ENCODE data around the gene CNPPD1.

Gene CNPPD1

GRCh38 chr2:219179601-219180465, 3.1 kb upstream of the CNPPD1 start:
- peaks cover 13% of the 10 kb centered on the region for H3K4me1 ChIP-seq (ENCODE audit: low read length)
- no peaks in the 10 kb centered on the region for H4K20me1 ChIP-seq (ENCODE audit: insufficient read depth, low read length)
- H3K4me2 ChIP-seq (ENCODE audit: low read length) = peak overlapping the region; percentile 99; the same call in 1 of the 2 replicates
- H3K27me3 ChIP-seq (ENCODE audit: low read depth, low read length) = no peaks in the 10 kb centered on the region
- no peak overlapping the region for H2AFZ ChIP-seq (ENCODE audit: low read depth, low read length)
- peaks cover 8% of the 10 kb centered on the region for H3K79me2 ChIP-seq (ENCODE audit: low read length)
- peaks cover 8% of the 10 kb centered on the region for H3K36me3 ChIP-seq (replicated peaks; ENCODE audit: low read depth, low read length)
- no peak overlapping the region for H3K9ac ChIP-seq (ENCODE audit: low read length)
- H3K9me3 ChIP-seq (ENCODE audit: insufficient read depth, low read length) = no peaks in the 10 kb centered on the region
- H3K4me3 ChIP-seq (ENCODE audit: low read length) = peak overlapping the region; percentile 97; the same call in 1 of the 2 replicates
- no peak overlapping the region for H3K27ac ChIP-seq (ENCODE audit: low read length)
- TF ChIP-seq EZH2phosphoT487 (IDR thresholded peaks at IDR 0.05; ENCODE audit: low read depth) (no peak), CTCF (IDR thresholded peaks at IDR 0.05; ENCODE audit: low read depth, low read length) (no peak)

- Histone ChIP-seq H2AFZ (ENCODE audit: low read depth, low read length) (no peak overlapping the region), H3K4me2 (ENCODE audit: low read length) (peak overlapping the region; percentile 99), H3K27ac (ENCODE audit: low read length) (peak overlapping the region; percentile 40), H3K9me3 (ENCODE audit: insufficient read depth, low read length) (no peaks in the 10 kb centered on the region), H3K36me3 (replicated peaks; ENCODE audit: low read depth, low read length) (peaks cover 13% of the 10 kb centered on the region), H3K4me3 (ENCODE audit: low read length) (peak overlapping the region; percentile 97), H3K27me3 (ENCODE audit: low read depth, low read length) (no peaks in the 10 kb centered on the region), H4K20me1 (ENCODE audit: insufficient read depth, low read length) (no peaks in the 10 kb centered on the region), H3K4me1 (ENCODE audit: low read length) (peaks cover 13% of the 10 kb centered on the region), H3K9ac (ENCODE audit: low read length) (peak overlapping the region; percentile 77), H3K79me2 (ENCODE audit: low read length) (peaks cover 8% of the 10 kb centered on the region)
- no peak for TF ChIP-seq EZH2phosphoT487 (IDR thresholded peaks at IDR 0.05; ENCODE audit: low read depth)
- TF ChIP-seq CTCF (IDR thresholded peaks at IDR 0.05; ENCODE audit: low read depth, low read length) = no peak
These were observed 1.9 kb upstream of the CNPPD1 start for GRCh38 chr2:219178377-219179175.

- Histone ChIP-seq H3K4me1 (ENCODE audit: low read length) (peaks cover 13% of the 10 kb centered on the region), H3K79me2 (ENCODE audit: low read length) (peaks cover 8% of the 10 kb centered on the region), H3K9ac (ENCODE audit: low read length) (peak within 1 kb of the TSS; percentile 99), H2AFZ (ENCODE audit: low read depth, low read length) (peak within 1 kb of the TSS; percentile 36; the same call in 1 of the 2 replicates), H3K27ac (ENCODE audit: low read length) (peak within 1 kb of the TSS; percentile 98), H3K9me3 (ENCODE audit: insufficient read depth, low read length) (no peaks in the 10 kb centered on the region), H4K20me1 (ENCODE audit: insufficient read depth, low read length) (no peaks in the 10 kb centered on the region), H3K4me2 (ENCODE audit: low read length) (peak within 1 kb of the TSS; percentile 99), H3K4me3 (ENCODE audit: low read length) (peak within 1 kb of the TSS; percentile 97), H3K36me3 (replicated peaks; ENCODE audit: low read depth, low read length) (peaks cover 8% of the 10 kb centered on the region), H3K27me3 (ENCODE audit: low read depth, low read length) (no peaks in the 10 kb centered on the region)
- TF ChIP-seq EZH2phosphoT487 (IDR thresholded peaks at IDR 0.05; ENCODE audit: low read depth) (no peak), CTCF (IDR thresholded peaks at IDR 0.05; ENCODE audit: low read depth, low read length) (0 out of 2 replicates have a peak, but pooled peaks have one; percentile 5)
These were observed 1.0 kb upstream of the CNPPD1 start, which contains the start of gene RETREG2 for GRCh38 chr2:219177552-219178376. Gene RETREG2 (plus strand): TSS chr2:219178275. CDS start chr2:219178353, 78 bp downstream.
